Liver (tissue), 3 donors: Measurements from ENCODE around the gene SMARCC1.

Experiments used
- CTCF ChIP-seq: fragments of 150-350 bp; IDR thresholded peaks from 2 replicates; pipeline ENCODE4 v1.5.1; 2017; ENCODE audit warnings: improper control_type of control experiment, low read depth, low read length; ENCODE audit not compliant: missing input control
- SP1 ChIP-seq: IDR thresholded peaks from 2 replicates; pipeline ENCODE4 v1.6.1; 2018; ENCODE audit warnings: antibody characterized with exemption, mild to moderate bottlenecking
- donor health status: healthy.
- donor health status: healthy.

- TF ChIP-seq CTCF (no peak), SP1 (no peak)
Observed at GRCh38 chr3:47664519-47664918, 117.2 kb downstream of the SMARCC1 start.
